GM23338 (cell line): ENCODE measurements around the gene TSFM. TPM values are rescaled to one million over a fixed set of nuclear protein-coding genes. Genes with fewer than 3 reads are reported as not detected.
A peak's percentile ranks its signal among the peaks of the same experiment; 100 is the strongest.

Experiments
- ATAC-seq: fragments of 200-7000 bp; cut with Tn5 transposase; 3 replicates; pipeline ENCODE4 v1.9.1; 2020
- DNase-seq: peaks from one replicate; pipeline ENCODE4 v3.0.0-alpha.2; 2015; ENCODE audit warnings: low spot score
- H2AFZ ChIP-seq: fragments of 200-600 bp; sonication (generic); 2 replicates; pipeline ENCODE4 v1.8.0; 2016; ENCODE audit warnings: antibody characterized with exemption, mild to moderate bottlenecking, moderate library complexity
- H3F3A ChIP-seq: fragments of 200-600 bp; sonication (generic); replicated peaks from 2 replicates; pipeline ENCODE4 v1.8.0; 2017; ENCODE audit warnings: antibody characterized with exemption, mixed run types, low read depth
- H3K27ac ChIP-seq: fragments of 200-600 bp; sonication (generic); 2 replicates; pipeline ENCODE4 v1.6.1; 2016; ENCODE audit warnings: low read depth
- H3K27me3 ChIP-seq: fragments of 200-600 bp; sonication (generic); 2 replicates; pipeline ENCODE4 v1.8.0; 2016; ENCODE audit warnings: mild to moderate bottlenecking, mixed run types, moderate library complexity; ENCODE audit not compliant: insufficient read depth
- H3K36me3 ChIP-seq: fragments of 200-600 bp; sonication (generic); 2 replicates; pipeline ENCODE4 v1.8.0; 2016; ENCODE audit warnings: mild to moderate bottlenecking; ENCODE audit not compliant: insufficient read depth
- H3K4me1 ChIP-seq: fragments of 200-600 bp; sonication (generic); 2 replicates; pipeline ENCODE4 v1.8.0; 2016; ENCODE audit warnings: mild to moderate bottlenecking, moderate library complexity; ENCODE audit not compliant: insufficient read depth
- H3K4me2 ChIP-seq: fragments of 200-600 bp; sonication (generic); 2 replicates; pipeline ENCODE4 v1.7.1; 2017; ENCODE audit warnings: mixed run types
- H3K4me3 ChIP-seq: fragments of 200-600 bp; sonication (generic); 2 replicates; pipeline ENCODE4 v1.6.1; 2016; ENCODE audit warnings: mixed run types
- H3K79me2 ChIP-seq: fragments of 200-600 bp; sonication (generic); replicated peaks from 2 replicates; pipeline ENCODE4 v1.8.0; 2017; ENCODE audit warnings: mild to moderate bottlenecking; ENCODE audit not compliant: insufficient read depth
- H3K9me2 ChIP-seq: fragments of 200-600 bp; sonication (generic); 2 replicates; pipeline ENCODE4 v1.8.0; 2017; ENCODE audit not compliant: insufficient read depth
- H4K20me1 ChIP-seq: fragments of 200-600 bp; sonication (generic); replicated peaks from 2 replicates; pipeline ENCODE4 v1.8.0; 2017; ENCODE audit warnings: mild to moderate bottlenecking; ENCODE audit not compliant: insufficient read depth
- H3K27ac Mint-ChIP-seq: 2 replicates; pipeline ENCODE4 v1.8.0; 2020; ENCODE audit warnings: inconsistent platforms, mild to moderate bottlenecking, moderate library complexity, mixed read lengths
- H3K27me3 Mint-ChIP-seq: 3 replicates; pipeline ENCODE4 v1.8.0; 2022; ENCODE audit warnings: low read depth, mild to moderate bottlenecking, moderate library complexity, mixed read lengths, inconsistent platforms; ENCODE audit not compliant: insufficient read depth, poor library complexity
- H3K36me3 Mint-ChIP-seq: 3 replicates; pipeline ENCODE4 v1.8.0; 2021; ENCODE audit warnings: low read depth, mild to moderate bottlenecking, inconsistent platforms, moderate library complexity, mixed read lengths
- H3K4me1 Mint-ChIP-seq: 3 replicates; pipeline ENCODE4 v1.8.0; 2020; ENCODE audit warnings: mild to moderate bottlenecking, inconsistent platforms, mixed read lengths
- H3K4me3 Mint-ChIP-seq: 3 replicates; pipeline ENCODE4 v1.8.0; 2021; ENCODE audit warnings: moderate library complexity, mild to moderate bottlenecking, inconsistent platforms, mixed read lengths
- H3K9me3 Mint-ChIP-seq: 3 replicates; pipeline ENCODE4 v1.8.0; 2020; ENCODE audit warnings: moderate library complexity, mild to moderate bottlenecking, inconsistent platforms, mixed read lengths
- CREB1 ChIP-seq: fragments of 250-450 bp; sonication (Bioruptor Pico); IDR thresholded peaks from 2 replicates; pipeline ENCODE4 v1.5.0; 2020; ENCODE audit warnings: low read depth, mild to moderate bottlenecking, moderate library complexity
- EZH2 ChIP-seq: fragments of 200-600 bp; sonication (generic); IDR thresholded peaks from one replicate; pipeline ENCODE4 v1.8.0; 2017; ENCODE audit warnings: antibody characterized with exemption, mild to moderate bottlenecking, low read depth; ENCODE audit not compliant: unreplicated experiment
- EZH2phosphoT487 ChIP-seq: fragments of 200-600 bp; sonication (generic); IDR thresholded peaks from one replicate; pipeline ENCODE4 v1.8.1; 2018; ENCODE audit warnings: antibody characterized with exemption; ENCODE audit not compliant: unreplicated experiment
- JUNB ChIP-seq: IDR thresholded peaks from one replicate; pipeline ENCODE4 v1.6.1; 2016; ENCODE audit warnings: antibody characterized with exemption; ENCODE audit not compliant: unreplicated experiment
- NANOG ChIP-seq: IDR thresholded peaks from 2 replicates; pipeline ENCODE4 v1.6.1; 2016; ENCODE audit warnings: antibody characterized with exemption, borderline replicate concordance
- STAT1 ChIP-seq: IDR thresholded peaks from one replicate; pipeline ENCODE4 v1.6.1; 2016; ENCODE audit warnings: antibody characterized with exemption; ENCODE audit not compliant: unreplicated experiment
- ZNF331 ChIP-seq: fragments of 250-450 bp; sonication (Bioruptor Pico); IDR thresholded peaks from 2 replicates; pipeline ENCODE4 v1.5.0; 2020; ENCODE audit warnings: low read depth, mild to moderate bottlenecking, moderate library complexity
- polyA plus RNA-seq: library from polyadenylated mRNA; unstranded; fragments of >200 nt; fragmentation: Nextera tagmentation; extraction: Ambion mirVana; gene quantifications from 2 replicates; pipeline ENCODE4 v1.2.1, GENCODE V29; 2016
- total RNA-seq: library from RNA; depleted of rRNA; stranded (reverse); fragments of >200 nt; shearing (Covaris generic); gene quantifications from 2 replicates; pipeline ENCODE4 v1.2.3, GENCODE V29; 2014
- TF ChIP-seq, protein P1 (sequence below): IDR thresholded peaks from one replicate; pipeline ENCODE4 v1.6.1; 2018; ENCODE audit warnings: antibody characterized with exemption; ENCODE audit not compliant: unreplicated experiment
- TF ChIP-seq, protein P2 (sequence below), 2 experiments: fragments of 200-600 bp in 1 of 2; sonication (generic) in 1 of 2; conservative IDR thresholded peaks; 2 replicates each; pipeline versions ENCODE4 v1.5.1 to v1.6.1; 2016 to 2017; ENCODE audit warnings: antibody characterized with exemption in 2 of 2, low read depth in 2 of 2, mild to moderate bottlenecking in 2 of 2, moderate library complexity in 1 of 2

The TSFM gene
- total and polyA plus RNA-seq, 2 experiments from 2014 or later: 29.5 to 43.1 TPM

DNA sequence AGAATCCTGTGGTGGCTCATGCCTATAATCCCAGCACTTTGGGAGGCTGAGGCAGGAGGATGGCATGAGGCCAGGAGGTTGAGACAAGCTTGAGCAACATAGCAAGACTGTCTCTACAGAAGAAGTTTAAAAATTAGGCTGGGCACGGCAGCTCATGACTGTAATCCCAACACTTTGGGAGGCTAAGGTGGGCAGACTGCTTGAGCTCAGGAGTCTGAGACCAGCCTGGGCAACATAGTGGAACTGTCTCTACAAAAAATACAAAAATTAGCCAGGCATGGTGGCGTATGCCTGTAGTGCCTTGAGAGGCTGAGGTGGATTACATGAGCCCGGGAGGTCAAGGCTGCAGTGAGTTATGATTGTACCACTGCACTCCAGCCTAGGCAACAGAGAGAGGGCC, 14.7 kb upstream of the TSFM start (continued):
- TF ChIP-seq EZH2phosphoT487 (no peak), NANOG (no peak), STAT1 (no peak), JUNB (no peak), ZNF331 (CRISPR knock-in tag) (no peak), CREB1 (CRISPR knock-in tag) (no peak)
- TF ChIP-seq, protein P1, sequence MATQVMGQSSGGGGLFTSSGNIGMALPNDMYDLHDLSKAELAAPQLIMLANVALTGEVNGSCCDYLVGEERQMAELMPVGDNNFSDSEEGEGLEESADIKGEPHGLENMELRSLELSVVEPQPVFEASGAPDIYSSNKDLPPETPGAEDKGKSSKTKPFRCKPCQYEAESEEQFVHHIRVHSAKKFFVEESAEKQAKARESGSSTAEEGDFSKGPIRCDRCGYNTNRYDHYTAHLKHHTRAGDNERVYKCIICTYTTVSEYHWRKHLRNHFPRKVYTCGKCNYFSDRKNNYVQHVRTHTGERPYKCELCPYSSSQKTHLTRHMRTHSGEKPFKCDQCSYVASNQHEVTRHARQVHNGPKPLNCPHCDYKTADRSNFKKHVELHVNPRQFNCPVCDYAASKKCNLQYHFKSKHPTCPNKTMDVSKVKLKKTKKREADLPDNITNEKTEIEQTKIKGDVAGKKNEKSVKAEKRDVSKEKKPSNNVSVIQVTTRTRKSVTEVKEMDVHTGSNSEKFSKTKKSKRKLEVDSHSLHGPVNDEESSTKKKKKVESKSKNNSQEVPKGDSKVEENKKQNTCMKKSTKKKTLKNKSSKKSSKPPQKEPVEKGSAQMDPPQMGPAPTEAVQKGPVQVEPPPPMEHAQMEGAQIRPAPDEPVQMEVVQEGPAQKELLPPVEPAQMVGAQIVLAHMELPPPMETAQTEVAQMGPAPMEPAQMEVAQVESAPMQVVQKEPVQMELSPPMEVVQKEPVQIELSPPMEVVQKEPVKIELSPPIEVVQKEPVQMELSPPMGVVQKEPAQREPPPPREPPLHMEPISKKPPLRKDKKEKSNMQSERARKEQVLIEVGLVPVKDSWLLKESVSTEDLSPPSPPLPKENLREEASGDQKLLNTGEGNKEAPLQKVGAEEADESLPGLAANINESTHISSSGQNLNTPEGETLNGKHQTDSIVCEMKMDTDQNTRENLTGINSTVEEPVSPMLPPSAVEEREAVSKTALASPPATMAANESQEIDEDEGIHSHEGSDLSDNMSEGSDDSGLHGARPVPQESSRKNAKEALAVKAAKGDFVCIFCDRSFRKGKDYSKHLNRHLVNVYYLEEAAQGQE: no peak

DNA sequence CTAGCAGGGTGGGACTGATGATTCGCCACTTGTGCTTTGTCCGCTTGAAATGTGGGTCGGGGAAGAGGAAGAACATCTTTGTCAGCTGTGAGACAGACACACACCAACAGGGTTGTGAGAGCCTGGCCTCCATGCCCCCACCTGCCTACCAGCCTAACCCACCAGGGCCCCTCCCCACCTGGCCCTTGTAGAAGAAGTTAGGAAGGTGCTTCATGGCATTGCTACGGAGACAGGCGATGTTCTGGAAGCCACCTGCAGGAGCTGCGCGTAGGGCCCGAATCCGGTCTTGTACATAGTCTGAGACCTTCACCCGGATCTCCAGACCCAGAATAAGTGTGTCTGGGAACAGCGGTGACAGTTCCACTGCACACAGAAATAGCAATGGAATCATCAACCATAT, 13.0 kb upstream of the TSFM start:
- Histone ChIP-seq H3F3A (peaks cover 11% of the 10 kb centered on the region), H3K36me3 (no peaks in the 10 kb centered on the region; the same call in 1 of the 2 replicates), H3K4me2 (no peak overlapping the region), H2AFZ (no peak overlapping the region), H4K20me1 (peaks cover 7% of the 10 kb centered on the region; the same call in 1 of the 2 replicates), H3K27me3 (peaks cover 52% of the 10 kb centered on the region), H3K27ac (no peak overlapping the region), H3K9me2 (no peaks in the 10 kb centered on the region), H3K4me1 (peaks cover 14% of the 10 kb centered on the region; the same call in 1 of the 2 replicates), H3K4me3 (no peak overlapping the region), H3K79me2 (no peaks in the 10 kb centered on the region)
- ATAC-seq: no peak
- Mint-ChIP-seq H3K4me1 (peaks cover 25% of the 10 kb centered on the region), H3K27me3 (peaks cover 38% of the 10 kb centered on the region), H3K4me3 (peak overlapping the region; percentile 21; the same call in 1 of the 3 replicates), H3K27ac (no peak overlapping the region), H3K9me3 (no peaks in the 10 kb centered on the region; the same call in 2 of the 3 replicates), H3K36me3 (peaks cover 35% of the 10 kb centered on the region)
- TF ChIP-seq EZH2 (no peak), CREB1 (CRISPR knock-in tag) (no peak), EZH2phosphoT487 (no peak)
- TF ChIP-seq, protein P2, sequence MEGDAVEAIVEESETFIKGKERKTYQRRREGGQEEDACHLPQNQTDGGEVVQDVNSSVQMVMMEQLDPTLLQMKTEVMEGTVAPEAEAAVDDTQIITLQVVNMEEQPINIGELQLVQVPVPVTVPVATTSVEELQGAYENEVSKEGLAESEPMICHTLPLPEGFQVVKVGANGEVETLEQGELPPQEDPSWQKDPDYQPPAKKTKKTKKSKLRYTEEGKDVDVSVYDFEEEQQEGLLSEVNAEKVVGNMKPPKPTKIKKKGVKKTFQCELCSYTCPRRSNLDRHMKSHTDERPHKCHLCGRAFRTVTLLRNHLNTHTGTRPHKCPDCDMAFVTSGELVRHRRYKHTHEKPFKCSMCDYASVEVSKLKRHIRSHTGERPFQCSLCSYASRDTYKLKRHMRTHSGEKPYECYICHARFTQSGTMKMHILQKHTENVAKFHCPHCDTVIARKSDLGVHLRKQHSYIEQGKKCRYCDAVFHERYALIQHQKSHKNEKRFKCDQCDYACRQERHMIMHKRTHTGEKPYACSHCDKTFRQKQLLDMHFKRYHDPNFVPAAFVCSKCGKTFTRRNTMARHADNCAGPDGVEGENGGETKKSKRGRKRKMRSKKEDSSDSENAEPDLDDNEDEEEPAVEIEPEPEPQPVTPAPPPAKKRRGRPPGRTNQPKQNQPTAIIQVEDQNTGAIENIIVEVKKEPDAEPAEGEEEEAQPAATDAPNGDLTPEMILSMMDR (conservative IDR thresholded peaks at IDR 0.05; ENCODE audit: low read depth in 2 of 2): no peak
- DNase-seq: no peak
